Measurements from ENCODE around the gene RPUSD3.

Gene RPUSD3

GRCh38 chr3:9828801-9829755 is 14.7 kb downstream of the RPUSD3 start:
- no peak for DNase-seq

GRCh38 chr3:9826815-9827573 is 16.8 kb downstream of the RPUSD3 start:
- peak in 1 of 2 donors; percentile 38 for DNase-seq

GRCh38 chr3:9825451-9826040 is 18.3 kb downstream of the RPUSD3 start:
- no peak for DNase-seq

- no peak for DNase-seq
Observed at GRCh38 chr3:9820946-9821345, 22.9 kb downstream of the RPUSD3 start.

GRCh38 chr3:9820543-9820942 is 23.3 kb downstream of the RPUSD3 start:
- no peak for DNase-seq

GRCh38 chr3:9818666-9819335 is 25.0 kb downstream of the RPUSD3 start:
- DNase-seq, result no peak

- DNase-seq, result no peak
Observed at GRCh38 chr3:9817436-9817835, 26.4 kb downstream of the RPUSD3 start.

- no peak for DNase-seq
Observed at GRCh38 chr3:9815986-9816385, 27.8 kb downstream of the RPUSD3 start.

- DNase-seq, result no peak
Observed at GRCh38 chr3:9812870-9813483, 30.8 kb downstream of the RPUSD3 start.

GRCh38 chr3:9810846-9811245 is 33.0 kb downstream of the RPUSD3 start:
- DNase-seq, result no peak

GRCh38 chr3:9810433-9810770 is 33.4 kb downstream of the RPUSD3 start:
- no peak for DNase-seq

- DNase-seq, result peak; percentile 41 to 46
Observed at GRCh38 chr3:9809615-9810432, 34.0 kb downstream of the RPUSD3 start, which contains the start of gene TTLL3. TTLL3 (plus strand) TSS chr3:9810262; CDS start chr3:9810662, 400 bp downstream.

- DNase-seq, result no peak
Observed at GRCh38 chr3:9809239-9809614, 34.6 kb downstream of the RPUSD3 start.

- DNase-seq, result peak; percentile 40 to 60
Observed at GRCh38 chr3:9808345-9809037, 35.3 kb downstream of the RPUSD3 start.

GRCh38 chr3:9807981-9808344 is 35.8 kb downstream of the RPUSD3 start:
- no peak for DNase-seq

- no peak for DNase-seq
Observed at GRCh38 chr3:9806688-9807589, 36.9 kb downstream of the RPUSD3 start.

GRCh38 chr3:9806137-9806536 is 37.7 kb downstream of the RPUSD3 start:
- DNase-seq, result no peak

- no peak for DNase-seq
Observed at GRCh38 chr3:9804996-9805395, 38.8 kb downstream of the RPUSD3 start.

GRCh38 chr3:9803494-9803893 is 40.3 kb downstream of the RPUSD3 start:
- no peak for DNase-seq

- no peak for DNase-seq
Observed at GRCh38 chr3:9800529-9800928, 43.3 kb downstream of the RPUSD3 start.
